Measurements from ENCODE around the gene SPRED2.
A peak's percentile ranks its signal among the peaks of the same experiment; 100 is the strongest.

SPRED2 gene

DNA sequence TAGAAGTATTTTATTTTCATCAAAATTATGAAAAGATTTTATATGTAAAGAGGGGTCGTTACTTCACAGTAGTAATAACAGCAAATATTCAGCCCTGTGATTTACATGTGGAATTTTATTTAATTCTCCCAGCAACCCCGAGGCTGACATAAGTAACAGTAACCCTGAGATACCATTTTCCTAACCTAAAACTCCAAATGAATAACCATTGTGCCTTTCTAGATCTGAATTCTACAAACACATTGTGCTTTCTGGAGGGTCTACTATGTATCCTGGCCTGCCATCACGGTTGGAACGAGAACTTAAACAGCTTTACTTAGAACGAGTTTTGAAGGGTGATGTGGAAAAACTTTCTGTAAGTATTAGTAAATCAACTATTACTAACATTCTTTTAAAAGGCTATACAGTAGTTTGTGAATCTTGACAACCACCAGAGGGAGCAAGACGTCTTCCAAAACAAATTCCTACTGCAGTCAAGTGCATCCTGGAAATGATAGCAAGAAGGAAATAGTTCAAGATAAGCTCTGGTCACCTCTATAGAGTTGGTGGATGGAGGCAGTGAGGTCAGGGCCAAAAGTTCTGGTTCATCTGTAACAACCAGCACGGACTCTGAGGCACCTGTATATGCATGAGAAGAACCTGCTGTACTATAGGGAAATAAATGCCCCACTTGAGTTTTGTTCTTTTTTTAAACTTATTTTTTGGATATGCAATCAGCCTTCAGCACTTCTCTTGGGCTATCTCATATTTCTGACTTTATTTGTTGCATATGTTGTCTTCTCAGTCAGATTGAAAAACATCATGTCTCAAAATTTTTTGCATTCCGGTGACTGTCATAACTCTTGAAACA, 167.4 kb downstream of the SPRED2 start:
- H3K4me2 ChIP-seq (ENCODE audit: low read length), result no peak overlapping the region
- H3K4me3 ChIP-seq (ENCODE audit: low read length), result no peak overlapping the region
- H4K20me1 ChIP-seq (ENCODE audit: insufficient read depth, low read length), result peaks cover 35% of the 10 kb centered on the region
- H3K79me2 ChIP-seq (ENCODE audit: low read length), result peaks cover 18% of the 10 kb centered on the region; the same call in 1 of the 2 replicates
- no peak overlapping the region for H2AFZ ChIP-seq (ENCODE audit: low read depth, low read length)
- no peaks in the 10 kb centered on the region for H3K4me1 ChIP-seq (ENCODE audit: low read length)
- TF ChIP-seq, protein P1, sequence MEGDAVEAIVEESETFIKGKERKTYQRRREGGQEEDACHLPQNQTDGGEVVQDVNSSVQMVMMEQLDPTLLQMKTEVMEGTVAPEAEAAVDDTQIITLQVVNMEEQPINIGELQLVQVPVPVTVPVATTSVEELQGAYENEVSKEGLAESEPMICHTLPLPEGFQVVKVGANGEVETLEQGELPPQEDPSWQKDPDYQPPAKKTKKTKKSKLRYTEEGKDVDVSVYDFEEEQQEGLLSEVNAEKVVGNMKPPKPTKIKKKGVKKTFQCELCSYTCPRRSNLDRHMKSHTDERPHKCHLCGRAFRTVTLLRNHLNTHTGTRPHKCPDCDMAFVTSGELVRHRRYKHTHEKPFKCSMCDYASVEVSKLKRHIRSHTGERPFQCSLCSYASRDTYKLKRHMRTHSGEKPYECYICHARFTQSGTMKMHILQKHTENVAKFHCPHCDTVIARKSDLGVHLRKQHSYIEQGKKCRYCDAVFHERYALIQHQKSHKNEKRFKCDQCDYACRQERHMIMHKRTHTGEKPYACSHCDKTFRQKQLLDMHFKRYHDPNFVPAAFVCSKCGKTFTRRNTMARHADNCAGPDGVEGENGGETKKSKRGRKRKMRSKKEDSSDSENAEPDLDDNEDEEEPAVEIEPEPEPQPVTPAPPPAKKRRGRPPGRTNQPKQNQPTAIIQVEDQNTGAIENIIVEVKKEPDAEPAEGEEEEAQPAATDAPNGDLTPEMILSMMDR (IDR thresholded peaks at IDR 0.05; ENCODE audit: low read depth, low read length), result peak; percentile 84
- TF ChIP-seq EZH2phosphoT487 (IDR thresholded peaks at IDR 0.05; ENCODE audit: low read depth), result no peak
- H3K27ac ChIP-seq (ENCODE audit: low read length), result no peak overlapping the region
- no peak overlapping the region for H3K9ac ChIP-seq (ENCODE audit: low read length)
- H3K36me3 ChIP-seq (replicated peaks; ENCODE audit: low read depth, low read length), result peaks cover 52% of the 10 kb centered on the region
- H3K27me3 ChIP-seq (ENCODE audit: low read depth, low read length), result no peaks in the 10 kb centered on the region
- no peaks in the 10 kb centered on the region for H3K9me3 ChIP-seq (ENCODE audit: insufficient read depth, low read length)

GRCh38 chr2:65263986-65264385, 168.4 kb downstream of the SPRED2 start:
- no peak overlapping the region for H3K9ac ChIP-seq (ENCODE audit: low read length)
- TF ChIP-seq EZH2phosphoT487 (IDR thresholded peaks at IDR 0.05; ENCODE audit: low read depth), result no peak
- TF ChIP-seq, protein P1 (IDR thresholded peaks at IDR 0.05; ENCODE audit: low read depth, low read length), result no peak
- H3K27ac ChIP-seq (ENCODE audit: low read length), result no peak overlapping the region
- H3K4me1 ChIP-seq (ENCODE audit: low read length), result no peaks in the 10 kb centered on the region
- H3K4me3 ChIP-seq (ENCODE audit: low read length), result no peak overlapping the region
- no peak overlapping the region for H3K4me2 ChIP-seq (ENCODE audit: low read length)
- peaks cover 57% of the 10 kb centered on the region for H3K36me3 ChIP-seq (replicated peaks; ENCODE audit: low read depth, low read length)
- no peak overlapping the region for H2AFZ ChIP-seq (ENCODE audit: low read depth, low read length)
- no peaks in the 10 kb centered on the region for H3K27me3 ChIP-seq (ENCODE audit: low read depth, low read length)
- peaks cover 40% of the 10 kb centered on the region for H4K20me1 ChIP-seq (ENCODE audit: insufficient read depth, low read length)
- peaks cover 28% of the 10 kb centered on the region for H3K79me2 ChIP-seq (ENCODE audit: low read length)
- H3K9me3 ChIP-seq (ENCODE audit: insufficient read depth, low read length), result no peaks in the 10 kb centered on the region

DNA sequence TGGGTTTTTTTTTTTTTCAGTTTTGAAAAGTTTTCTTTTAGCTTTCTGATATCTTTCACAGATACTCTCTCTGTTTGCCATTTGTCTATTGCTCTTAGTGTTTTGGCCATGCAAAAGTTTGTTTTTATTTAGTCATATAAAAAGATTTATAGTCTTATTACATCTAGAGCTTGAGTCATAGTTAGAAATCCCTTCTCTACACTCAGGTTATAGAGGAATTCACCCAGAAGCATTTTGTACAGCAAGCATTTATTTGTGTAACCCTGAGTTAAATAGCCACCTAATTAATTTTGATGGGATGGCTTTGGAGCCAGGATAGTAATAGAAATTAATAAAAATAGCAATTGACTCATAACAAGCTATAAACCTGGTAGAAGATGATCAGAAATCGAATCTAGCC, 169.1 kb downstream of the SPRED2 start:
- no peak overlapping the region for H2AFZ ChIP-seq (ENCODE audit: low read depth, low read length)
- H3K36me3 ChIP-seq (replicated peaks; ENCODE audit: low read depth, low read length), result peaks cover 60% of the 10 kb centered on the region
- H3K4me1 ChIP-seq (ENCODE audit: low read length), result no peaks in the 10 kb centered on the region
- TF ChIP-seq, protein P1 (IDR thresholded peaks at IDR 0.05; ENCODE audit: low read depth, low read length), result no peak
- TF ChIP-seq EZH2phosphoT487 (IDR thresholded peaks at IDR 0.05; ENCODE audit: low read depth), result no peak
- no peak overlapping the region for H3K9ac ChIP-seq (ENCODE audit: low read length)
- peaks cover 47% of the 10 kb centered on the region for H4K20me1 ChIP-seq (ENCODE audit: insufficient read depth, low read length)
- no peaks in the 10 kb centered on the region for H3K9me3 ChIP-seq (ENCODE audit: insufficient read depth, low read length)
- H3K27ac ChIP-seq (ENCODE audit: low read length), result no peak overlapping the region
- H3K4me3 ChIP-seq (ENCODE audit: low read length), result no peak overlapping the region
- no peaks in the 10 kb centered on the region for H3K27me3 ChIP-seq (ENCODE audit: low read depth, low read length)
- peaks cover 36% of the 10 kb centered on the region for H3K79me2 ChIP-seq (ENCODE audit: low read length)
- no peak overlapping the region for H3K4me2 ChIP-seq (ENCODE audit: low read length)

- Histone ChIP-seq H3K9ac (ENCODE audit: low read length) (no peak overlapping the region), H3K4me2 (ENCODE audit: low read length) (no peak overlapping the region), H3K27ac (ENCODE audit: low read length) (no peak overlapping the region), H3K36me3 (replicated peaks; ENCODE audit: low read depth, low read length) (peaks cover 47% of the 10 kb centered on the region), H3K4me3 (ENCODE audit: low read length) (no peak overlapping the region), H3K79me2 (ENCODE audit: low read length) (peaks cover 44% of the 10 kb centered on the region), H3K9me3 (ENCODE audit: insufficient read depth, low read length) (no peaks in the 10 kb centered on the region), H3K27me3 (ENCODE audit: low read depth, low read length) (no peaks in the 10 kb centered on the region), H3K4me1 (ENCODE audit: low read length) (no peaks in the 10 kb centered on the region), H4K20me1 (ENCODE audit: insufficient read depth, low read length) (peaks cover 52% of the 10 kb centered on the region), H2AFZ (ENCODE audit: low read depth, low read length) (no peak overlapping the region)
- TF ChIP-seq EZH2phosphoT487 (IDR thresholded peaks at IDR 0.05; ENCODE audit: low read depth), result no peak
- TF ChIP-seq, protein P1 (IDR thresholded peaks at IDR 0.05; ENCODE audit: low read depth, low read length), result no peak
Observed at GRCh38 chr2:65261676-65262075, 170.7 kb downstream of the SPRED2 start.
